Lung microvascular endothelial cell (primary cell): Measurements from ENCODE around the gene FBLN2. TPM values are rescaled to one million over a fixed set of nuclear protein-coding genes. Genes with fewer than 3 reads are reported as not detected.

ENCODE experiments used
- DNase-seq, 2 donors: peaks; one replicate each; pipeline versions ENCODE4 v3.0.0 to v3.0.0-alpha.2; 2010; ENCODE audit warnings: low read depth in 2 of 2
- total RNA-seq: library from RNA; depleted of rRNA; stranded (reverse); fragments of >200 nt; gene quantifications from 2 replicates; pipeline ENCODE4 v1.2.1, GENCODE V29; 2014

FBLN2 gene
- total RNA-seq, 1 donor from 2014 or later: 10.9 TPM

- DNase-seq: no peak
These were observed 52.2 kb downstream of the FBLN2 start for GRCh38 chr3:13600950-13601691.

DNA sequence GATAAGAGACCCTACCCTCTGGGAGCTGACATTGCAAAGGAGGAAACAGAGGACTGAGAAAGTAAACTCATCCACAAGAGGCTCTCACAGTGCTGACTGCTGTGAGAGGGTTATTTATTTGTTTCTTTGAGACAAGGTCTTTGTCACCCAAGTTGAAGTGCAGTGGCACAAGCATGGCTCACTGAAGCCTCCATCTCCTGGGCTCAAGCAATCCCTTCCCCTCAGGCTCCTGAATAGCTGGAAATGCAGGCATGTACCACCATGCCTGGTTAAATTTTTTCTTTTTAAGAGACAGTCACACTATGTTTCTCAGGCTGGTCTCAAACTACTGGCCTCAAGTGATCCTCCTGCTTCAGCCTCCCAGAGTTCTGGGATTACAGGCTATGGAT lies 52.8 kb downstream of the FBLN2 start:
- DNase-seq: no peak

GRCh38 chr3:13605555-13605954 lies 56.6 kb downstream of the FBLN2 start:
- DNase-seq: no peak

DNA sequence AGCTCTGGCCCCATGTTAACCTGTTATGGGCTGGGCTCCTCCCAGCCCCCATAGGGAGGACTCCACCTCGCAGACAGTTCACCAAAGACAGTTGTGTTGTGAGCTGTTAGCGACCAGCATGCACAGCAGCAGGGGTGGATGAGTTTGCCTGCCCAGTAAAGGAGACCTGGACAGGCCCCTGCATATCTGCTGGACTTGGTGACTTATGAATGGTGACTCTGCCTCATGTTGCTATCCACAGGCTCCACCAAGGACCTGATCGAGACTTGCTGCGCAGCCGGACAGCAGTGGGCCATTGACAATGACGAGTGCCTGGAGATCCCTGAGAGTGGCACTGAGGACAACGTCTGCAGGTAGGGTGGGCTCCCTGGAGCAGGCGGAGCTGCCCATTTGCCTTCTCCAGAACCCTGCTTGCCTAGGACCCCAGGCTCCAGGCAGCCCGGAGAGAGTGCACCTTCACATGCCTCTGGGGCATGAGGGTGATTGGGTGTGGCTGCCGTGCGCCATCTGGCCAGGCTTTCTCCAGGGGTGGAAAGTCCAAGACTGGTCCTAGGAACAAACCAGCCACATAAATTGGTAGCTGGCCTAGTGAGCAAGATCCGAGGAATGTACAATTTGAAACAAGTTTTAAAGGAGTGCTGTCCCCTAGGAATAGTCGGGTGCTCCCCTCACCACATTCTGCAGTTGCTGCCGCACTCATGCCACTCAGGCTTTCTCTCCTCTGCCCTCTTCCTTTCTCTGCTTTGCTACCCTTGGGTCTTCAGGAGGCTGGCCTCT lies 59.1 kb downstream of the FBLN2 start:
- DNase-seq: no peak

DNA sequence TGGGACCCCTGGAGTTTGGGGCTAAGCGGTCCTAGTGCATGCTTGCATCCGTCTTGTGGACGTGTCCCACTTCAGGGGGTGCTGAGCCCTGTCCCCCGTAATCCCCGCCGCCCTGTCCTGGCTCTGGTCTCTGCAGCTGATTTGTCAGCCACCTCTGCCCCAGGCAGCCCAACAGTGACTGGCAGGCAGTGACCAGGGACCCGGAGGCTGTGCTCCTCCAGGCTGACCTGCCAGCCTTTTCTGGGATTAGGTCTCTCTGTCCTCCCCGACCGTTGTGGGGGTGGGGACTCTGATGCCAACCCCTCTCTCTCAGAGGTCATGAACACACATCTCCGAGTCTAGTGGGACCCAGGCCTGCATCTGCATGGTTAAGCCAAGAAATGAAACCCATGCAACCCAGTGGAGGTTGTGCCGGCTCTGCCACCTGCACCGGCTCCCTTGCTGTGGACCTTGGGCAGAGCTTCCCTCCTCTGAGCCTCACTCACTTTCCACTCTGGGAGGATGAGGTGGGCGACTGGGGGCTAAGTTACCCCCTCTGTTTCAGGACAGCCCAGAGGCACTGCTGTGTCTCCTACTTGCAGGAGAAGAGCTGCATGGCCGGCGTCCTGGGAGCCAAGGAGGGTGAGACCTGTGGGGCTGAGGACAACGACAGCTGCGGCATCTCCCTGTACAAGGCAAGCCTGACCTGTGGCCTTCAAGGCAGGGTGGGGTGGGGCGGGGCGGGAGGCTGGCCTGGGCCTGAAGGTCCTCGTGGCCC lies 60.2 kb downstream of the FBLN2 start:
- DNase-seq: no peak

DNA sequence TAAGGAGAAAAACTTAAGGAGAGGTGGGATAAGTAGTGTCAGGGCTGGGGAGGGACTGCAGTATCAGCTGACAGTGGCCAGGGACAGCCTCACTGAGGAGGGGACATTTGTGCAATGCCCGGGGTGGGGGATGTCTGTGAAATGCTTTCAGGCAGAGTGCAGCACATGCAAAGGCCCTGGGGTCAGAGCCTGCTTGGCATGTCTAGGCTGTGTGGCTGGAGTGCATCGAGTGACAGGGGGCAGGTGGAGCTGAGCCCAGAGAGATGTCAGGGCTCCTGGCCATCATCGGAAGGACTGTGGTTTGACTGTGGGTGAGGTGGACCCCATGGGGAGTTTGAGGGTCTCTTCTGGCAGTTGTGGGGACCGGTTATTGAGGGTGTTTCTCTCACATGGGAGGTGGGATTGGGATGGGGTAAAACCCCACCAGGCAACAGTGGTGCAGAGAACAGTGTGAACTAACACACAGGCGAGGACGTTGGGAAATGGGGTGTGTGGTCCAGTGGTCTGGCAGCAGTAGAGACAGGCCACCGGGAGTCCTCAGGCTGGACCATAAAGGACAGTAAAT lies 61.2 kb downstream of the FBLN2 start:
- no peak for DNase-seq

GRCh38 chr3:13611221-13611620 lies 62.3 kb downstream of the FBLN2 start:
- DNase-seq: no peak

GRCh38 chr3:13612829-13613228 lies 63.9 kb downstream of the FBLN2 start:
- no peak for DNase-seq

DNA sequence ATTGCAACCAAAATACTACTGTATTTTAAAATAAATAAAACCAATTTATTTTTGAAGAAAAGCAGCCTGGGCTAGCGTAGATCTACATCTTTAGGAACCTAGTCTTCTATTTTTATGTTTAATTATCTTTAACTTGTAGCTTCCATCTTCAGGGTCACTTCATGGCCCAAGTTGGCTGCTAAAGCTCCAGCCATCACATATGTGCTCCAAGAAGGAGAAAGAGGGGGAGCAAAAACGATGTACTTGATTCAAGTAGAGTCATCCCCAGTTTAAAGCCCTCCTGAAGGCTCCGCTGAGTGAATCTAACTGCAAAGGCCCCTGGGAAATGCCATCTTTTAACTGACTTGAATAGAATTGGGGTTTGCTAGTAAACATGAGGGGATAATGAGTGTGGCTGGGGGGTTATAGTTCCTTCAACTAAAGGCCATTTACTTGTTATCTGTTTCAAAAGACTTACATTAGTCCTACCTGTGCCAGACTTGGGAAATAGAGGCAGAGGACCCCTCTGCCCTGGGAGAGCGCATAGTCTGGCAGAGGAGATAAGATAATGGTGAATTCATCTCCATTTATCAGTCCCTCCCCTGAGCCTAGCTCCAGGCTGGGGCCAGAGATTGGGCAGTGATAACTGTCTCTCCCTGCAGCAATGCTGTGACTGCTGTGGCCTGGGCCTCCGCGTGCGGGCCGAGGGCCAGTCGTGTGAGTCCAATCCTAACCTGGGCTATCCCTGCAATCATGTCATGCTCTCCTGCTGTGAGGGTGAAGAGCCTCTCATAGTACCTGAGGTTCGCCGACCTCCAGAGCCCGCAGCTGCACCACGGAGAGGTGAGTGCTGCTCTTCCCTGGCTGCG lies 64.6 kb downstream of the FBLN2 start:
- no peak for DNase-seq

DNA sequence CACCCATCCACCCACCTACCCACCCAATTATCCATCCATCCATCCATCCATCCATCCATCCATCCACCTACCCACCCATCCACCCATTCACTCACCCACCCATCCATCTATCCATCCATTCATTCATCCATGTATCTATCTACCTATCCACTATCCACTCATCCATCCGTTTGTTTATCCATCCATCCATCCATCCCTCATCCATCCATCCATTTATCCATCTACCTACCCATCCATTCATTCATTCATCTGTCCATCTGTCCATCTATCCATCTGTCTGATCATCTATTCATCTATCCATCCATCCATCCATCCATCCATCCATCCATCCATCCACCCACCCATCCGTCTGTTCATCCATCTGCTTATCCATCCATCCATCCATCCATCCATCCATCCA lies 65.7 kb downstream of the FBLN2 start:
- no peak for DNase-seq

- no peak for DNase-seq
These were observed 66.1 kb downstream of the FBLN2 start for GRCh38 chr3:13615019-13615528.

DNA sequence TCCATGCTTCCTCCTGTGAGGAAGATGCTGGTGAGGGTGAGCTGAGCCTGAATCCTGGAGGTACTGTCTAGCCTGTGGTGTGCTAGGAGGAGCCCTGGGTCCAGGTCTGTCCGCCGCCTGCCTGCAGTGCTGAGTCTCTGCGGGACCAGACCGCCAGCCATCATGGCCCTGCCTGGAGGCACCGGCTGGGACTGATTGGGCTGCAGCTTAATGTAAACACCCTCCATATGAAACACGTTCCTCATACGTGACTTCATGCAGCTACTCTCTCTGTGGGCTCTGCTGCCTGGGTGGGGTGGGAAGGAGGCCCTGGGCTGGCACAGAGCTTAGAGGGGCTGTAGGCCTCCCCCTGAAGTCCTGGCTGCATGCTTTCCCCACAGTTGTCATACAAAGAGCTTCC lies 67.4 kb downstream of the FBLN2 start:
- DNase-seq: no peak

DNA sequence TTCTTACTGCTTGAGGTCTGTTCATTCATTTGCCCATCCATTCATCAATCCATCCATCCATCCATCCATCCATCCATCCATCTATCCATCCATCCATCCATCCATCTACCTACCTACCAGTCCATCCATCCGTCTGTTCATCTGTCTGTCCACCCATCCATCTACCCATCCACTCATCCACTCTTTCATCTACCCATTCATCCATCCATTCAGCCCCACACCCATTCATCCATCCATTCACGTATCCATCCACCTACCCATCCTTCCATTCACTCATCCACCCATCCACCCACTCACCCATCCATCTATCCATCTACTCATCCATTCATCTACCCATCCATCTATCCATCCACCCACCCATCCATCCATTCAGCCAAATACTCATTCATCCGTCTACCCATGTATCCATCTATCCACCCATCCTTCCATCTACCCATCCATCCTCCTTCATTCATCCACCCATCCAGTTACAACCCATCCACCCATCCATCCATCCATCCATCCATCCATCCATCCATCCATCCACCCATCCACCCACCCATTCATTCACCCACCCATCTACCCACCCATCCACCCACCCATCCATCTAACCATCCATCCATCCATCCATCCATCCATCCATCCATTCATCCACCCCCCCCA lies 68.3 kb downstream of the FBLN2 start:
- DNase-seq: no peak

DNA sequence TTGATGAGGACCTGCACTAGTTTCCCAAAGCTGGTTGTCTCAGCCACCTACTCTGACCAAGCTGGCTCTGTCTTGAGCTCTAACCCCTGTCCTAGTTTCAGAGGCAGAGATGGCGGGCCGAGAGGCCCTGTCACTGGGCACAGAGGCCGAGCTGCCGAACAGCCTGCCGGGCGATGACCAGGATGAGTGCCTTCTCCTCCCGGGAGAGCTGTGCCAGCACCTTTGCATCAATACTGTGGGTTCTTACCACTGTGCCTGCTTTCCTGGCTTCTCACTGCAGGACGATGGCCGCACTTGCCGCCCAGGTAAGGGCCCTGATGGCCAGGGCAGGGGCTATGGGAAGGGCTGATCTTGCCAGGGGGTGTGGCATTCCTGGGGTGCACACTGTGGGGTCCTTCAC lies 69.1 kb downstream of the FBLN2 start:
- no peak for DNase-seq

GRCh38 chr3:13618836-13619235 lies 69.9 kb downstream of the FBLN2 start:
- DNase-seq: no peak

- no peak for DNase-seq
These were observed 70.8 kb downstream of the FBLN2 start for GRCh38 chr3:13619661-13620230.

- DNase-seq: no peak
These were observed 71.4 kb downstream of the FBLN2 start for GRCh38 chr3:13620281-13620680.

- DNase-seq: no peak
These were observed 71.9 kb downstream of the FBLN2 start for GRCh38 chr3:13620776-13621365.

- DNase-seq: no peak
These were observed 72.7 kb downstream of the FBLN2 start for GRCh38 chr3:13621381-13622221.
